K562 (cell line): ENCODE data around the gene RIIAD1. TPM values are rescaled to one million over a fixed set of nuclear protein-coding genes. Genes with fewer than 3 reads are reported as not detected.

Source experiments
- ARNT ChIP-seq, 2 experiments: fragments of 450-650 bp; IDR thresholded peaks; 2 replicates each; pipeline ENCODE4 v1.6.1; 2016; ENCODE audit warnings: mild to moderate bottlenecking in 1 of 2
- BRD4 ChIP-seq: fragments of 200-600 bp; sonication (generic); IDR thresholded peaks from 2 replicates; pipeline ENCODE4 v1.6.1; 2017; ENCODE audit warnings: inconsistent platforms
- CBFA2T2 ChIP-seq: fragments of 450-650 bp; conservative IDR thresholded peaks from 2 replicates; pipeline ENCODE4 v1.6.1; 2017; ENCODE audit warnings: mild to moderate bottlenecking
- CBX5 ChIP-seq: IDR thresholded peaks from 2 replicates; pipeline ENCODE4 v1.6.1; 2014; ENCODE audit warnings: low read depth, borderline replicate concordance
- DPF2 ChIP-seq: fragments of 450-650 bp; IDR thresholded peaks from 2 replicates; pipeline ENCODE4 v1.6.1; 2016
- MYC ChIP-seq, 2 experiments: fragments of 250-450 bp in 1 of 2; sonication (Bioruptor Pico) in 1 of 2; IDR thresholded peaks; 2 replicates each; pipeline versions ENCODE4 v1.5.1 to v1.6.1; 2012 to 2021; ENCODE audit warnings: low read depth in 2 of 2, borderline replicate concordance in 1 of 2, improper control_type of control experiment in 1 of 2, low read length in 1 of 2, mild to moderate bottlenecking in 1 of 2, moderate library complexity in 1 of 2
- POLR2AphosphoS5 ChIP-seq: IDR thresholded peaks from 2 replicates; pipeline ENCODE4 v1.6.1; 2011; ENCODE audit warnings: mild to moderate bottlenecking, low read depth, low read length, moderate library complexity; ENCODE audit not compliant: control insufficient read depth, insufficient read depth
- PTTG1 ChIP-seq: fragments of 450-650 bp; IDR thresholded peaks from 2 replicates; pipeline ENCODE4 v1.6.1; 2016; ENCODE audit warnings: low read depth, mild to moderate bottlenecking, missing genetic modification characterization, missing compliant biosample characterization
- RREB1 ChIP-seq: fragments of 250-450 bp; sonication (Bioruptor Pico); IDR thresholded peaks from 2 replicates; pipeline ENCODE4 v1.4.0; 2020
- SNAPC5 ChIP-seq: fragments of 250-450 bp; sonication (Bioruptor Pico); IDR thresholded peaks from 2 replicates; pipeline ENCODE4 v1.8.0; 2021; ENCODE audit warnings: moderate library complexity, mild to moderate bottlenecking, inconsistent platforms
- STAT5A ChIP-seq: IDR thresholded peaks from 2 replicates; pipeline ENCODE4 v1.6.1; 2012; ENCODE audit warnings: low read length, inconsistent platforms, borderline replicate concordance
- TEAD2 ChIP-seq: fragments of 450-650 bp; IDR thresholded peaks from 2 replicates; pipeline ENCODE4 v1.6.1; 2016; ENCODE audit warnings: missing genetic modification characterization, control low read depth, missing compliant biosample characterization
- TEAD4 ChIP-seq, 2 experiments: sonication (generic) in 1 of 2; formaldehyde crosslinking in 1 of 2; IDR thresholded peaks; 2 replicates each; pipeline versions ENCODE4 v1.6.1 to v1.8.0; 2012 to 2022; ENCODE audit warnings: borderline replicate concordance in 1 of 2, inconsistent platforms in 1 of 2, low read length in 1 of 2, mild to moderate bottlenecking in 1 of 2, missing genetic modification reagents in 1 of 2
- ZNF134 ChIP-seq: fragments of 250-450 bp; sonication (Bioruptor Pico); conservative IDR thresholded peaks from 2 replicates; pipeline ENCODE4 v1.4.0; 2020
- ZNF174 ChIP-seq: fragments of 250-450 bp; sonication (Bioruptor Pico); IDR thresholded peaks from 2 replicates; pipeline ENCODE4 v1.4.0; 2020; ENCODE audit warnings: mild to moderate bottlenecking
- ZNF583 ChIP-seq: fragments of 250-450 bp; sonication (Bioruptor Pico); IDR thresholded peaks from 2 replicates; pipeline ENCODE4 v1.4.0; 2020
- polyA plus RNA-seq, 8 experiments: library from polyadenylated mRNA; depleted of rRNA in 4 of 8; stranded (reverse) in 5 of 8; unstranded in 3 of 8; fragments of >200 nt; fragmentation: Nextera tagmentation in 2 of 8; fragmentation: Illumina TruSeq in 1 of 8; extraction: Ambion mirVana in 2 of 8; extraction: Trizol in 1 of 8; gene quantifications; 2 replicates each; pipeline versions ENCODE4 v1.2.1 to v1.2.3, GENCODE V29; 2011 to 2014; ENCODE audit warnings: inconsistent platforms in 1 of 8, missing spikeins in 1 of 8
- total RNA-seq, 7 experiments: library from RNA; depleted of rRNA in 6 of 7; stranded (reverse); fragments of >200 nt in 6 of 7; fragmentation: Illumina TruSeq in 2 of 7; extraction: Trizol in 2 of 7; gene quantifications; 2 replicates each; pipeline versions ENCODE4 v1.2.1 to v1.2.3, GENCODE V29; 2011 to 2021; ENCODE audit warnings: low replicate concordance in 1 of 7
- TF ChIP-seq, protein P1 (sequence below), 2 experiments: fragments of 200-800 bp in 1 of 2; sonication (Bioruptor generic) in 1 of 2; sonication (generic) in 1 of 2; formaldehyde crosslinking in 1 of 2; IDR thresholded peaks in 1 of 2; conservative IDR thresholded peaks in 1 of 2; 2 replicates each; pipeline versions ENCODE4 v1.5.0 to v1.6.1; 2016 to 2020; ENCODE audit warnings: missing compliant biosample characterization in 1 of 2, missing genetic modification characterization in 1 of 2, missing genetic modification reagents in 1 of 2

Gene RIIAD1
- total and polyA plus RNA-seq, 9 of the 15 experiments (the other 6 are each of a cell fraction or from before 2014, with no cell fraction given) = not detected

DNA sequence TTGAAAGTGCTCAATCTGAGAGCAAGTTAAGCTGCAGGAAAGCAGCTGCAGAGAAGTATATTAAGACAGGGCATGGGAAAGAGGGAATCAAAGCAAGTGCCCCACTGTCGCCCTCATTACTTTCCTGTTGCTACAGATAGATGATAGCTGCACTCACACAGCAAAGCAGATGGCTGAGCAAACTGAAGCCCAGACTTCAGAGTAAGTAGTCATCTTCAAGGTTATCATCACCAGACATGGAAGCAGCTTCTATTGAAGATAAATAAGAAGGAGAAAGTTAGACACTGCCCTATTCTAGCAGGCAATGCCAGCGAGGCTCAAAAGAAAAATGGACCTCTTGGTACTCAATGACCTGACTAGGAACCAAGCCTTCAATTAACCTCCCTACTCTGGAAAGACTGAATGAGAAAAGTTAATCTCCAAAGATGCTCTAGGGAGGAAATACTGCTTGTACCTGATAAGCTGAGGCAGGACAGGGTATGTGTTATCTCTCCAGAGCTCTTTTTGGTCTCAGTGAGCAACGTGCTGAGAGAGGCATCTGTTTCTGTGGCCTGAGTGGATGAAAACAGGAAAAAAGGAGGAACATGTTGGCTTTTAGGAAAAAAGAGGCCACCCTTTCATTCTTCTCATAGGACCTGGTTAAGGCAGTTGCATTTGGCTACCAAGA, 53.1 kb downstream of the RIIAD1 start (continued):
- no peak for TF ChIP-seq CBX5
- no peak for TF ChIP-seq TEAD2 (tag)
- no peak for TF ChIP-seq ZNF134 (CRISPR knock-in tag)
- TF ChIP-seq BRD4 = no peak
- peak; percentile 72; the same call in 1 of the 2 replicates for TF ChIP-seq STAT5A
- TF ChIP-seq CBFA2T2 = peak; percentile 91
- no peak for TF ChIP-seq ZNF174
- TF ChIP-seq MYC (IDR thresholded peaks at IDR 0.05; ENCODE audit: low read depth, low read length) = 0 out of 2 replicates have a peak, but pooled peaks have one; percentile 23
- no peak for TF ChIP-seq MYC (CRISPR knock-in tag; IDR thresholded peaks at IDR 0.05; ENCODE audit: borderline replicate concordance, low read depth)
- TF ChIP-seq RREB1 (CRISPR knock-in tag) = 0 out of 2 replicates have a peak, but pooled peaks have one; percentile 52
- TF ChIP-seq POLR2AphosphoS5 = peak; percentile 65
- TF ChIP-seq TEAD4 (IDR thresholded peaks at IDR 0.05; ENCODE audit: low read length) = peak; percentile 90
- no peak for TF ChIP-seq TEAD4 (CRISPR knock-in tag; IDR thresholded peaks at IDR 0.05; ENCODE audit: borderline replicate concordance)
- TF ChIP-seq ARNT (IDR thresholded peaks at IDR 0.05) = 0 out of 4 replicates have a peak, but pooled peaks of 1 of the 2 experiments have one; percentile 23
- TF ChIP-seq, protein P1, sequence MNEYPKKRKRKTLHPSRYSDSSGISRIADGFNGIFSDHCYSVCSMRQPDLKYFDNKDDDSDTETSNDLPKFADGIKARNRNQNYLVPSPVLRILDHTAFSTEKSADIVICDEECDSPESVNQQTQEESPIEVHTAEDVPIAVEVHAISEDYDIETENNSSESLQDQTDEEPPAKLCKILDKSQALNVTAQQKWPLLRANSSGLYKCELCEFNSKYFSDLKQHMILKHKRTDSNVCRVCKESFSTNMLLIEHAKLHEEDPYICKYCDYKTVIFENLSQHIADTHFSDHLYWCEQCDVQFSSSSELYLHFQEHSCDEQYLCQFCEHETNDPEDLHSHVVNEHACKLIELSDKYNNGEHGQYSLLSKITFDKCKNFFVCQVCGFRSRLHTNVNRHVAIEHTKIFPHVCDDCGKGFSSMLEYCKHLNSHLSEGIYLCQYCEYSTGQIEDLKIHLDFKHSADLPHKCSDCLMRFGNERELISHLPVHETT (CRISPR knock-in tag; conservative IDR thresholded peaks at IDR 0.05 in 1 of 2, IDR thresholded peaks at IDR 0.05 in 1 of 2) = 0 out of 4 replicates have a peak, but pooled peaks of 1 of the 2 experiments have one; percentile 42
- TF ChIP-seq SNAPC5 = no peak
- TF ChIP-seq DPF2 = peak; percentile 89
- no peak for TF ChIP-seq ZNF583 (CRISPR knock-in tag)
- no peak for TF ChIP-seq PTTG1 (tag)
